HG03280 (cell line): ENCODE data around the gene TNNI3.
"Not testable (repeated sequence)": the region's sequence is repeated elsewhere in the genome, so short reads cannot be mapped to it uniquely, and the experiment has no call there.

Experiments
- ATAC-seq: cut with Tn5 transposase; IDR thresholded peaks from one replicate; pipeline ENCODE4 v1.9.1; 2021; ENCODE audit warnings: mild to moderate bottlenecking, moderate library complexity; ENCODE audit not compliant: unreplicated experiment

Gene TNNI3

GRCh38 chr19:55173186-55173713, 15.7 kb upstream of the TNNI3 start:
- no peak for ATAC-seq

- no peak for ATAC-seq
These were observed 15.2 kb upstream of the TNNI3 start for GRCh38 chr19:55172741-55173140.

- not testable (repeated sequence) for ATAC-seq
These were observed 14.8 kb upstream of the TNNI3 start for GRCh38 chr19:55172318-55172717.

- no peak for ATAC-seq
These were observed 13.9 kb upstream of the TNNI3 start for GRCh38 chr19:55171440-55171839.

- no peak for ATAC-seq
These were observed 11.6 kb upstream of the TNNI3 start for GRCh38 chr19:55169136-55169535.

- peak; percentile 70 for ATAC-seq
These were observed 9.2 kb upstream of the TNNI3 start, which contains the start of gene DNAAF3 for GRCh38 chr19:55166530-55167268. Gene DNAAF3 (minus strand): TSS chr19:55166613. CDS start chr19:55166413, 200 bp downstream.

GRCh38 chr19:55165952-55166529, 8.5 kb upstream of the TNNI3 start:
- ATAC-seq, result no peak

GRCh38 chr19:55161571-55162322, 4.2 kb upstream of the TNNI3 start:
- no peak for ATAC-seq

- no peak for ATAC-seq
These were observed 3.4 kb upstream of the TNNI3 start for GRCh38 chr19:55160986-55161365.

GRCh38 chr19:55160128-55160985, 2.8 kb upstream of the TNNI3 start:
- ATAC-seq, result peak; percentile 77

GRCh38 chr19:55158848-55159749, 1.6 kb upstream of the TNNI3 start:
- ATAC-seq, result no peak

GRCh38 chr19:55158423-55158822, 891 bp upstream of the TNNI3 start:
- ATAC-seq, result no peak

- ATAC-seq, result no peak
These were observed 1.1 kb downstream of the TNNI3 start for GRCh38 chr19:55156202-55157063.

- not testable (repeated sequence) for ATAC-seq
These were observed 1.7 kb downstream of the TNNI3 start for GRCh38 chr19:55155784-55156183.

GRCh38 chr19:55153652-55154264, 3.8 kb downstream of the TNNI3 start:
- no peak for ATAC-seq

- ATAC-seq, result no peak
These were observed 5.5 kb downstream of the TNNI3 start for GRCh38 chr19:55152017-55152416.

- no peak for ATAC-seq
These were observed 8.2 kb downstream of the TNNI3 start, which contains the start of gene TNNT1 for GRCh38 chr19:55149078-55150003. Gene TNNT1 (minus strand): TSS chr19:55149206. CDS start chr19:55147157, 2,049 bp downstream.
